HG02623 (cell line): ENCODE results near the gene CCDC106.
A peak's percentile ranks its signal among the peaks of the same experiment; 100 is the strongest.

Experiments used
- ATAC-seq: cut with Tn5 transposase; IDR thresholded peaks from one replicate; pipeline ENCODE4 v1.9.1; 2021; ENCODE audit warnings: moderate library complexity; ENCODE audit not compliant: unreplicated experiment

CCDC106 gene

DNA sequence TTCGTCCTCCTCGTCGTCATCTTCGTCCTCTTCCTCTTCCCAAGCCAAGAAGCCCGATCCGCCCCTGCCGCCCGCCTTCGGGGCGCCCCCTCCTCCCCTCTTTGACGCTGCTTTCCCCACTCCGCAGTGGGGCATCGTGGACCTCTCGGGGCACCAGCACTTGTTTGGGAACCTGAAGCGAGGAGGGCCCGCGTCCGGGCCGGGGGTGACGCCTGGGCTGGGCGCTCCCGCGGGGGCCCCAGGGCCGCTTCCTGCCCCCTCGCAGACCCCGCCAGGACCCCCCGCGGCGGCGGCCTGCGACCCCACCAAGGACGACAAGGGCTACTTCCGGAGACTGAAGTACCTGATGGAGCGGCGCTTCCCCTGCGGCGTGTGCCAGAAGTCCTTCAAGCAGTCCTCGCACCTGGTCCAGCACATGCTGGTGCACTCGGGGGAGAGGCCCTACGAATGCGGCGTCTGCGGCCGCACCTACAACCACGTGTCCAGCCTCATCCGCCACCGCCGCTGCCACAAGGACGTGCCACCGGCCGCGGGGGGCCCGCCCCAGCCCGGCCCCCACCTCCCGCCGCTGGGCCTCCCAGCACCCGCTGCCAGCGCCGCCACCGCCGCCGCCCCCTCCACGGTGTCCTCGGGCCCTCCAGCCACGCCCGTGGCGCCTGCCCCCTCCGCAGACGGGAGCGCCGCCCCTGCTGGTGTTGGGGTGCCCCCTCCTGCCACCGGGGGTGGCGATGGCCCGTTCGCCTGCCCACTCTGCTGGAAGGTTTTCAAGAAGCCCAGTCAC lies 33.9 kb upstream of the CCDC106 start:
- ATAC-seq, result no peak

DNA sequence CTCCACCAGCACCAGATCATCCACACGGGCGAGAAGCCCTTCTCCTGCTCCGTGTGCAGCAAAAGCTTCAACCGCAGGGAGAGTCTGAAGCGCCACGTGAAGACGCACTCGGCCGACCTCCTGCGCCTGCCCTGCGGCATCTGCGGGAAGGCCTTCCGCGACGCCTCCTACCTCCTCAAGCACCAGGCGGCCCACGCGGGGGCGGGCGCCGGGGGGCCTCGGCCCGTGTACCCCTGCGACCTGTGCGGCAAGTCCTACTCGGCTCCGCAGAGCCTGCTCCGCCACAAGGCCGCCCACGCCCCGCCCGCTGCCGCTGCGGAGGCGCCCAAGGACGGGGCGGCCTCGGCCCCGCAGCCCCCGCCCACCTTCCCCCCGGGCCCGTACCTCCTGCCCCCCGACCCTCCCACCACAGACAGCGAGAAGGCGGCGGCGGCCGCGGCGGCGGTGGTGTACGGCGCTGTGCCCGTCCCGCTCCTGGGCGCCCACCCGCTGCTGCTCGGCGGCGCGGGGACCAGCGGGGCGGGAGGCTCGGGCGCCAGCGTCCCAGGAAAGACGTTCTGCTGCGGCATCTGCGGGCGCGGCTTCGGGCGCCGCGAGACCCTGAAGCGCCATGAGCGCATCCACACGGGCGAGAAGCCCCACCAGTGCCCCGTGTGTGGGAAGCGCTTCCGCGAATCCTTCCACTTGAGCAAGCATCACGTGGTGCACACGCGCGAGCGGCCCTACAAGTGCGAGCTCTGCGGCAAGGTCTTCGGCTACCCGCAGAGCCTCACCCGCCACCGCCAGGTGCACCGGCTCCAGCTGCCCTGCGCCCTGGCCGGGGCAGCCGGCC lies 33.1 kb upstream of the CCDC106 start:
- ATAC-seq, result no peak

DNA sequence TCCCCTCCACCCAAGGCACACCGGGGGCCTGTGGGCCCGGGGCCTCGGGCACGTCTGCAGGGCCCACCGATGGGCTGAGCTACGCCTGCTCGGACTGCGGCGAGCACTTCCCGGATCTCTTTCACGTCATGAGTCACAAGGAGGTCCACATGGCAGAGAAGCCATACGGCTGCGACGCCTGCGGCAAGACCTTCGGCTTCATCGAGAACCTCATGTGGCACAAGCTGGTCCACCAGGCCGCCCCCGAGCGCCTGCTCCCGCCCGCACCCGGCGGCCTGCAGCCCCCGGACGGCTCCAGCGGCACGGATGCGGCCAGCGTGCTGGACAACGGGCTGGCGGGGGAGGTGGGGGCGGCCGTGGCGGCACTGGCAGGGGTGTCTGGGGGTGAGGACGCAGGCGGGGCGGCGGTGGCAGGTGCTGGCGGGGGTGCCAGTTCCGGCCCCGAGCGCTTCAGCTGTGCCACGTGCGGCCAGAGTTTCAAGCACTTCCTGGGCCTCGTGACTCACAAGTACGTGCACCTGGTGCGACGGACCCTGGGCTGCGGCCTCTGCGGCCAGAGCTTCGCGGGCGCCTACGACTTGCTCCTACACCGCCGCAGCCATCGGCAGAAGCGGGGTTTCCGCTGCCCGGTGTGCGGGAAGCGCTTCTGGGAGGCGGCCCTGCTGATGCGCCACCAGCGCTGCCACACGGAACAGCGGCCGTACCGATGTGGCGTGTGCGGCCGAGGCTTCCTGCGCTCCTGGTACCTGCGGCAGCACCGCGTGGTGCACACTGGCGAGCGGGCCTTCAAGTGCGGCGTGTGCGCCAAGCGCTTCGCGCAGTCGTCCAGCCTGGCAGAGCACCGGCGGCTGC lies 32.2 kb upstream of the CCDC106 start:
- ATAC-seq, result no peak

DNA sequence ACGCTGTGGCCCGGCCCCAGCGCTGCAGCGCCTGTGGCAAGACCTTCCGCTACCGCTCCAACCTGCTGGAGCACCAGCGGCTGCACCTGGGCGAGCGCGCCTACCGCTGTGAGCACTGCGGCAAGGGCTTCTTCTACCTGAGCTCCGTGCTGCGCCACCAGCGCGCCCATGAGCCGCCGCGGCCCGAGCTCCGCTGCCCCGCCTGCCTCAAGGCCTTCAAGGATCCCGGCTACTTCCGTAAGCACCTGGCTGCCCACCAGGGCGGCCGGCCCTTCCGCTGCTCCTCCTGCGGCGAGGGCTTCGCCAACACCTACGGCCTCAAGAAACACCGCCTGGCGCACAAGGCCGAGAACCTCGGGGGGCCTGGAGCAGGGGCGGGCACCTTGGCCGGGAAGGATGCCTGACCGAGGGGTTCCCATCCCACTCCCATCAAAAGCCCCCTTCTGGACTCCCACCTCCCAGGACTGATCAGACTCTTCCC lies 31.6 kb upstream of the CCDC106 start:
- no peak for ATAC-seq

GRCh38 chr19:55617426-55617825 lies 30.6 kb upstream of the CCDC106 start:
- no peak for ATAC-seq

DNA sequence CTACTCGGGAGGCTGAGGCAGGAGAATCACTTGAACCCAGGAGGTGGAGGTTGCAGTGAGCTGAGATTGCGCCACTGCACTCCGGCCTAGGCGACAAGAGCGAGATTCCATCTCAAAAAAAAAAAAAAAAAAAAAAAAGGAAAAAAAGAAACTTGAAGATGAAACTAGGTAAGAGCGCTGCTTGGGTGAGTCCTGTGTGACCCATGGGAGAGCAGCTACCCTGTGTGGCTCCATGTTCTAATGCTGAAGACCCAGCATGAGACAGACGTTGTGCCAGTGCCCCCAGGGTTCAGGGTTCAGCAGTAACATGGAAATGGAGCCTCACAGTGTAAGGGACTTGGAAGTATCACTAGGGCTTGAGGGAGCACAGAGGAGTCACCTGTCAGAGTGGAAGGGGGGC lies 29.6 kb upstream of the CCDC106 start:
- ATAC-seq, result no peak

DNA sequence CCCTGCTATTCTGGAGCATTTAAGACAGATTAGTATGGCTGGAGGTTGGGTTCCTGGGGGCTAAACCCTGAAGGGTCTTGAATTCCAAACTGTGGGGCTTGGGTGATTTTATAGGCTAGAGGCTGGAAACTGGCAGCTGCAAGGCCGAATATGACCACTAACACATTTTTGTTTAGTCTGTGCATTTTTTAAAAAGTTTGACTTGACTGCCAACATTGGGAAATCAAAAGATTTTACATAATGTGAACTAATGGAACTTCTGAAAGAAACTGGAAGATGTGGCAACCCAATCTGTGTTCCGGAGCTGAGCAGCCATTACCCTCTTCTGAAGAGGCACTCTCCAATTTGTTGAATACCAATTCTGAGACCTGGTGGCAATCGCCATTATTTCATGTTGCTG lies 28.7 kb upstream of the CCDC106 start:
- no peak for ATAC-seq

GRCh38 chr19:55620410-55621204 lies 27.4 kb upstream of the CCDC106 start:
- no peak for ATAC-seq

- no peak for ATAC-seq
These were observed 26.8 kb upstream of the CCDC106 start for GRCh38 chr19:55621205-55621672.

DNA sequence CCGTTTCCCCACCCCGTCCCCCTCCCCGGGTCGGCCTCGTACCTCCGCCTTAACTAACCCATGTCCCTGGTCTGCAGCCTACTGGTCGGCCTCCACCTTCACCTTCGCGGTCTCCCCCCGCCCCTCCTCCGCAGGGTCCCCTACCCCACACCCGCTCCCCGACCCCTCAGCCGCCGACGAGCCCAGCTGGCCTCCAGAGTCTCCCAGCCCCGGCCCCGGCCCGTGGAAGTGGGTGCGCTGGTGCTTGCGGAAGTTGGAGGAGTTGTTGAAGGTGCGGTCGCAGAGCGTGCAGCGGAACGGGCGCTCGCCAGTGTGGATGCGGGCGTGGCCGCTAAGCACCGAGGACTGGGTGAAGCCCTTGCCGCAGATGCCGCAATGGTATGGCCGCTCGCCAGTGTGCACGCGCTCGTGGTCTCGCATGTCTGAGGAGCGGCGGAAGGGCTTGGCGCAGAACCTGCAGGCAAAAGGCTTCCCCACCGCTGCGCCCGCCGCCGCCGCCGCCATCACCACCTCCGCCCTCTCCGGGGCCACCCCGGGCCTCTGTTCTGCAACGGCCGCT lies 26.3 kb upstream of the CCDC106 start:
- ATAC-seq, result no peak

DNA sequence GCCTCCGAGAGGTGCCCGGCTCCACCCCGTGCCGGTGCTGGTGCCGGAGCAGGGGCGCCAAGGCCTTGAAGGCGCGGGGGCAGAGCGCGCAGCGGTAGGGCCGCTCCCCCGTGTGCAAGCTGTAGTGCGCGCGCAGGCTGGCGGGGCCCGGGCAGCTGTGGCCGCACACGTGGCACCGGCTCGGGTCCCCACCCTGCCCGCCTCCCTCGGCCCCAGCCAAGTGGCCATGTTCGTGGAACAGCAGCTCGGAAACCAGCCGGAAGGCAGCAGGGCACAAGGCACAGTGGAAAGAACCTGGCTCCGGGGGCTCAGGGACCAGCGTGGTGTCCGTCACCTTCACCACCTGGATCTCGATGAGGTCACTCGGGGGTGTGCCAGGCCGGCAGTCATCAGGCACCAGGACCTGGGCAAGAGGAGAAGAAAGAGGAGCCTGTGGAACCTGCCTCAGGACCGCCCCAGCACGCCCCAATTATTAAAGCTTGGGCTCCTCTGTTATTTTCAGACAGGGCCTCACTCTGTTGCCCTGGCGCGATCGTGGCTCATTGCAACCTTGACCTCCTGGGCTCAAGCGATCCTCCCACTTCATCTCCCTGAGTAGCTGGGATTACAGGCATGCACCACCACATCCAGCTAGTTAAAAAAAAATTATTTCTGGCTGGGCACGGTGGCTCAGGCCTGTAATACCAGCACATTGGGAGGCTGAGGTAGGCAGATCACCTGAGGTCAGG lies 25.6 kb upstream of the CCDC106 start:
- ATAC-seq, result no peak

GRCh38 chr19:55623130-55623529 lies 24.9 kb upstream of the CCDC106 start:
- no peak for ATAC-seq

- ATAC-seq, result no peak
These were observed 24.5 kb upstream of the CCDC106 start for GRCh38 chr19:55623561-55623960.

DNA sequence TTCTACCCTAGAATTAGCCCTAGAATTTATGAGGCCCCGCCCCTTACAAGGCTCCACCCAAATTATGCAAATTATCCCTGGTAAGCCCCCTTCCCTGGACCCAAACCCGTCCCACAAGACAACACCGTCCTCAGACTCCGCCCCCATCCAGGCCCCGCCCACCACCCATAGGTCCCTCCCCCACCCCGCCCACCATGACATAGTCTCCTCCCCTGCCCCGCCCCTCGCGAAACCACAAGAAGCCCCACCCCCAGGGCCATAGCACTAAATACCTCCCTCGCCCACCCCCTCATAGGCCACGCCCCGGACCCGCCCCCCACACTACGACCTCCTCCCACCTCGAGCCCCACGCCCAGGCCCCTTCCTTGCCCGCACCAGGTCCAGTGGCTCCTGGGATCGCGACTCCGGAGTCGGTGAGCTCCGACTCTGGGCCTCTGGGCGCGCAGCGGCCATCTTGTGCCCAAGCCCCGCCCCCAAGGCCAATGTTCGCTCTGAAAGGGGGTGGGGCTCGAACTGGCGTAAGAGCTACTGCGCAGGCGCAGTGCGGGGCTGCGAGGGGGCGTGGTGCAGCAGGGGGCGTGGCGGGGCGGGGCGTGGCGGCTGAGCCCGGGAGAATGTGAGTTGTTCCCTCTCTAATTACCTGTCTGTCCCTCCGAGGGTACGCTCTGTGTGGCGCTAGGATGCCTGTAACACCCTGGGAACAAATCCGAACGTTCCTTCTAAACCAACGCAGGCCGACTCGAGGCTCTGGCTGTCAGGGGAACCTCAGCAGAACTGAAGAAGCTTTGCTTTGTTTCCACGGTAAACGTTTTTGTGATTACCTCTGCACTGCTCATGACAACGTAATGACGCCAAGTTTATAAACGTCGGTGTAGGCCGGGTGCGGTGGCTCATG lies 23.7 kb upstream of the CCDC106 start, which contains the start of gene ZNF784:
ZNF784 (minus strand) TSS at position 458 of the 895 bp plus-strand sequence; CDS start at position 453, 5 bp downstream.
- ATAC-seq, result peak; percentile 64

- ATAC-seq, result no peak
These were observed 23.0 kb upstream of the CCDC106 start for GRCh38 chr19:55625004-55625326.

GRCh38 chr19:55626350-55626749 lies 21.7 kb upstream of the CCDC106 start:
- ATAC-seq, result no peak

GRCh38 chr19:55632463-55632834 lies 15.6 kb upstream of the CCDC106 start:
- ATAC-seq, result no peak

DNA sequence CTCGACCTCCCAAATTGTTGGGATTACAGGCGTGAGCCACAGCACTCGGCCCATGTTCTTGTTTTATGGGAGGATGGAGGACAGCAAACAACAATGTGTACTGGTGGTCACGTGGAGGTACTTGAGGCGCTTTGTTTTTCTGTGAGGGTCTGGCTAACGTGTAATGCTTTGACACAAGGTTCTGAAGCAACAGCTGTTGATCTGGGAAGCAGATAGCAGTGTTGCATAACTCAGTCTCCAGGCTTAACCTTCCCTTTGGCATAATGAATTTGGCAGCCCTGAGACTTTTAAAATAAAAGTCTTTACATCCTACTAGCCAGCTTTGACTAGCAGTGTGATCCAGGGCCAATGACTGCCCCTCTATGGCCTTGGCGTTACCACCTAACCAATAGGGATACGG lies 14.2 kb upstream of the CCDC106 start:
- no peak for ATAC-seq
